Measurements from ENCODE around the gene LEP. TPM values are rescaled to one million over a fixed set of nuclear protein-coding genes. Genes with fewer than 3 reads are reported as not detected.

The LEP gene
- total RNA-seq, 1 experiment from 2014 or later, result not detected

- TF ChIP-seq, protein P1, sequence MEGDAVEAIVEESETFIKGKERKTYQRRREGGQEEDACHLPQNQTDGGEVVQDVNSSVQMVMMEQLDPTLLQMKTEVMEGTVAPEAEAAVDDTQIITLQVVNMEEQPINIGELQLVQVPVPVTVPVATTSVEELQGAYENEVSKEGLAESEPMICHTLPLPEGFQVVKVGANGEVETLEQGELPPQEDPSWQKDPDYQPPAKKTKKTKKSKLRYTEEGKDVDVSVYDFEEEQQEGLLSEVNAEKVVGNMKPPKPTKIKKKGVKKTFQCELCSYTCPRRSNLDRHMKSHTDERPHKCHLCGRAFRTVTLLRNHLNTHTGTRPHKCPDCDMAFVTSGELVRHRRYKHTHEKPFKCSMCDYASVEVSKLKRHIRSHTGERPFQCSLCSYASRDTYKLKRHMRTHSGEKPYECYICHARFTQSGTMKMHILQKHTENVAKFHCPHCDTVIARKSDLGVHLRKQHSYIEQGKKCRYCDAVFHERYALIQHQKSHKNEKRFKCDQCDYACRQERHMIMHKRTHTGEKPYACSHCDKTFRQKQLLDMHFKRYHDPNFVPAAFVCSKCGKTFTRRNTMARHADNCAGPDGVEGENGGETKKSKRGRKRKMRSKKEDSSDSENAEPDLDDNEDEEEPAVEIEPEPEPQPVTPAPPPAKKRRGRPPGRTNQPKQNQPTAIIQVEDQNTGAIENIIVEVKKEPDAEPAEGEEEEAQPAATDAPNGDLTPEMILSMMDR (IDR thresholded peaks at IDR 0.05; ENCODE audit: unreplicated experiment), result no peak
- intact Hi-C loops (cut with micrococcal nuclease), result no loop called here
- POLR2A ChIA-PET, result no interaction called here
- Mint-ChIP-seq H3K4me3 (ENCODE audit: unreplicated experiment) (no peak overlapping the region), H3K27me3 (ENCODE audit: insufficient read depth, unreplicated experiment) (no peaks in the 10 kb centered on the region), H3K27ac (ENCODE audit: low read depth, unreplicated experiment) (no peak overlapping the region), H3K4me1 (ENCODE audit: insufficient read depth, unreplicated experiment) (no peaks in the 10 kb centered on the region), H3K36me3 (ENCODE audit: insufficient read depth, unreplicated experiment) (peaks cover 12% of the 10 kb centered on the region), H3K9me3 (ENCODE audit: unreplicated experiment) (peaks cover 6% of the 10 kb centered on the region)
- DNase-seq (ENCODE audit: unreplicated experiment), result no peak
- CTCF ChIA-PET, result no interaction called here
- BruUV-seq (replicated peaks), result no TSS peak
Measured at GRCh38 chr7:128274246-128274883, 33.3 kb downstream of the LEP start.

DNA sequence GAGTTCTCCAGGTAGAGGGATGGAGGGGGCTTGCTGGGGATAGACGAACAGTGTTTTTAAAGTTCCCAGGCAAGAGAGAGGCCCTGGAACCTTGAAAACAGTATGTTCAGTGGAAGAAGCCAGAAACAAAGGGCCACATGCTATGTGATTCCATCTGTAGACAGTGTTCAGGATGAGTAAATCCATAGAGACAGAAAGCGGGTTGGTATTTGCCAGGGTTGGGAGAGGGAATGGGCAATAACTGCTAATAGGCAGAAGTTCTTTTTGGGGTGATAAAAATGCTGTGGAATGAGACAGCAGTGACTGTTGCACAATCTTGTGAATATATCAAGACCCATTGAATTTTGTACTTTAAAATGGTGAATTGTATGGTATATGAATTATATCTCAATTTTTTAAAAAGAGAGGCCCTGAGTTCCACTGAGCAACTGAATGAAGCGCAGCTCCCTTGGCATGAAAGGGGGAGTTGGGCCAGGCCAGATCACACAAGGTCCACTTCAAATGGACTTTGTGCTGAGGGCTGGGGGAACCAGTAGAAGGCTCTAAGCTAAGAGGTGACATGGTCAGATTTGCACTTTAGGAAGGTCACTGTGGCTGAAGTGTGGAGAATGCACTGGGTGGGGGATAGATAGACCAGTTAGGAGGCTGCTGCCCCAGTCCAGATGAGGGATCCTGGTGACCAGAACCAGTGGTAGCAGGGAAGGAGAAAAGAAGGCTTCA is 34.0 kb downstream of the LEP start:
- no peak for DNase-seq (ENCODE audit: unreplicated experiment)
- no peak overlapping the region for H3K4me3 Mint-ChIP-seq (ENCODE audit: unreplicated experiment)
- peaks cover 7% of the 10 kb centered on the region for H3K36me3 Mint-ChIP-seq (ENCODE audit: insufficient read depth, unreplicated experiment)
- intact Hi-C loops (cut with micrococcal nuclease), result no loop called here
- H3K27me3 Mint-ChIP-seq (ENCODE audit: insufficient read depth, unreplicated experiment), result no peaks in the 10 kb centered on the region
- BruUV-seq (replicated peaks), result no TSS peak
- no peaks in the 10 kb centered on the region for H3K4me1 Mint-ChIP-seq (ENCODE audit: insufficient read depth, unreplicated experiment)
- TF ChIP-seq, protein P1 (IDR thresholded peaks at IDR 0.05; ENCODE audit: unreplicated experiment), result no peak
- peaks cover 11% of the 10 kb centered on the region for H3K9me3 Mint-ChIP-seq (ENCODE audit: unreplicated experiment)
- ChIA-PET CTCF (no interaction called here), POLR2A (no interaction called here)
- H3K27ac Mint-ChIP-seq (ENCODE audit: low read depth, unreplicated experiment), result no peak overlapping the region

DNA sequence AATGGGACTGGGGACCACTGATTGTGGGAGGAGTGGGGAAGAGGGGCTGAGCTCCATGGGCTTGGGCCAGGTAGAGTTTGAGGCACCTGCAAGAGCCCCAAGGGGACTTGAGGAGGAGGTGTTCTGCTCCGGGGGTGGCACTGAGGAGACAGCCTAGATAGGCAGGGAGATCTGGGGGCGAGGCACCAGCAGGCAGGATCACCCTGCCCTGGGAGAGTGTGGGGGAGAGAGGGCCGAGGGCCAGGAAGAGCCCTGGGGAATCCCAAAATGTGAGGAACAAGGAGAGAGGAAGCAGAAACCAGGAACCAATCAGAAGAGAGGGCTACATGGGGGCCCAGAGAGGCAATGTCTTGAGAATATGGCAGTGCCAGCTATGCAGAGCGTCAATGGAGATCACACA is 34.6 kb downstream of the LEP start:
- H3K4me1 Mint-ChIP-seq (ENCODE audit: insufficient read depth, unreplicated experiment), result no peaks in the 10 kb centered on the region
- peaks cover 11% of the 10 kb centered on the region for H3K9me3 Mint-ChIP-seq (ENCODE audit: unreplicated experiment)
- CTCF ChIA-PET, result interaction anchor here (0.9 kb wide), 1 partner anchor 46 kb away, joined by 4 read pairs; no protein-coding TSS in a partner anchor
- no TSS peak for BruUV-seq (replicated peaks)
- TF ChIP-seq, protein P1 (IDR thresholded peaks at IDR 0.05; ENCODE audit: unreplicated experiment), result no peak
- DNase-seq (ENCODE audit: unreplicated experiment), result no peak
- no peaks in the 10 kb centered on the region for H3K27me3 Mint-ChIP-seq (ENCODE audit: insufficient read depth, unreplicated experiment)
- POLR2A ChIA-PET, result no interaction called here
- intact Hi-C loops (cut with micrococcal nuclease), result no loop called here
- H3K27ac Mint-ChIP-seq (ENCODE audit: low read depth, unreplicated experiment), result no peak overlapping the region
- H3K4me3 Mint-ChIP-seq (ENCODE audit: unreplicated experiment), result no peak overlapping the region
- H3K36me3 Mint-ChIP-seq (ENCODE audit: insufficient read depth, unreplicated experiment), result peaks cover 7% of the 10 kb centered on the region

GRCh38 chr7:128278366-128278765 is 37.3 kb downstream of the LEP start:
- Mint-ChIP-seq H3K9me3 (ENCODE audit: unreplicated experiment) (peaks cover 18% of the 10 kb centered on the region), H3K4me3 (ENCODE audit: unreplicated experiment) (no peak overlapping the region), H3K36me3 (ENCODE audit: insufficient read depth, unreplicated experiment) (peaks cover 7% of the 10 kb centered on the region), H3K27ac (ENCODE audit: low read depth, unreplicated experiment) (no peak overlapping the region), H3K27me3 (ENCODE audit: insufficient read depth, unreplicated experiment) (no peaks in the 10 kb centered on the region), H3K4me1 (ENCODE audit: insufficient read depth, unreplicated experiment) (no peaks in the 10 kb centered on the region)
- BruUV-seq (replicated peaks), result no TSS peak
- ChIA-PET CTCF (interaction anchor here (0.6 kb wide), 1 partner anchor 40 kb away, joined by 3 read pairs; no protein-coding TSS in a partner anchor), POLR2A (interaction anchor here (0.6 kb wide), 1 partner anchor 27 kb away, joined by 3 read pairs; no protein-coding TSS in a partner anchor)
- no peak for DNase-seq (ENCODE audit: unreplicated experiment)
- TF ChIP-seq, protein P1 (IDR thresholded peaks at IDR 0.05; ENCODE audit: unreplicated experiment), result no peak
- intact Hi-C loops (cut with micrococcal nuclease), result no loop called here
